Measurements from ENCODE around the gene SH3GL1. TPM values are rescaled to one million over a fixed set of nuclear protein-coding genes. Genes with fewer than 3 reads are reported as not detected.

The SH3GL1 gene
- total and polyA plus RNA-seq, 2 experiments from 2014 or later, result 81.7 to 114 TPM

DNA sequence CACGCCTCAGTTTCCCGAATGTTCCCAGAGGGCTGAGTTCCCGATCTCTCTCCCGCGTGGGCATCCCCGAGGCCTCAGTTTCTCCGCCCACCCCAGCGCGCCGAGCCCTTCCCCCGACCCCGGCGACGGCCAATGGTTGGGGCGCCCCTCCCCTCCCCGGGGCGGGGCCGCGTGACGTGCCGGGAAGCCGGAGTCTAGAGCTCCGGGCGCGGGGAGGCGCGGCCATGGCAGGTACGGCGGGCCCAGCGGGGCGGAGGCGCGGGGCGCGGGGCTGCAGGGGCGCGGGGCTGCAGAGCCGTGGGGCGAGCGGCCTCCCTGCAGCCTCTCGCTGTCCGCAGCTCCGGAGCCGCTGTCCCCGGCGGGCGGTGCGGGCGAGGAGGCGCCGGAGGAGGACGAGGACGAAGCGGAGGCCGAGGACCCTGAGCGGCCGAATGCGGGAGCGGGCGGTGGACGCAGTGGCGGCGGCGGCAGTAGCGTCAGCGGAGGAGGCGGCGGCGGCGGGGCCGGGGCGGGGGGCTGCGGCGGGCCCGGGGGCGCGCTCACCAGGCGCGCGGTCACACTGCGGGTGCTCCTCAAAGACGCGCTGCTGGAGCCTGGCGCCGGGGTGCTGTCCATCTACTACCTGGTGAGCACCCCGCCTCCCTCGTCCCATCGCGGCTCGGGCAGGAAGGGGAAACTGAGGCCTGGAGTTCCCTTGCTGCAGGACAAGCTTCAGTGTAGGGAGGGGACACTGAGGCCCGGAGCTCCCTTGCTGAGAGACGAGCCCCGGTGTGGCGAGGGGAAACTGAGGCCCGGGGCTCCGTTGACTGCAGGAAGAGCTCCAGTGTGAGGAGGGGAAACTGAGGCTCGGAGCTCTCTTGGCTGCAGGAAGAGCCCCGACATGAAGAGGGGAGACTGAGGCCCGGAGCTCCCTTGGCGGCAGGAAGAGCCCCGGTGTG, 56.7 kb downstream of the SH3GL1 start, which contains the start of gene MPND:
MPND (plus strand) TSS at position 193 of the 938 bp plus-strand sequence; CDS start at position 225, 32 bp downstream.
- Histone ChIP-seq H3K4me2 (peak within 1 kb of the TSS; percentile 83), H3K9me2 (replicated peaks; ENCODE audit: insufficient read depth) (no peaks in the 10 kb centered on the region), H3K9me3 (ENCODE audit: low read depth) (no peaks in the 10 kb centered on the region), H3K36me3 (replicated peaks; ENCODE audit: insufficient read depth, low read depth) (no peaks in the 10 kb centered on the region), H3K27me3 (no peaks in the 10 kb centered on the region), H2AFZ (peak within 1 kb of the TSS; percentile 71), H3K79me2 (peaks cover 7% of the 10 kb centered on the region), H3K4me3 (peak within 1 kb of the TSS; percentile 43), H4K20me1 (ENCODE audit: insufficient read depth, poor library complexity, severe bottlenecking) (no peaks in the 10 kb centered on the region), H3K27ac (peak within 1 kb of the TSS; percentile 93), H3K4me1 (ENCODE audit: insufficient read depth) (peaks cover 24% of the 10 kb centered on the region)
- TF ChIP-seq EZH2phosphoT487 (IDR thresholded peaks at IDR 0.05; ENCODE audit: low read depth, severe bottlenecking, unreplicated experiment) (no peak), EZH2 (IDR thresholded peaks at IDR 0.05; ENCODE audit: borderline replicate concordance) (no peak)
- TF ChIP-seq, protein P1, sequence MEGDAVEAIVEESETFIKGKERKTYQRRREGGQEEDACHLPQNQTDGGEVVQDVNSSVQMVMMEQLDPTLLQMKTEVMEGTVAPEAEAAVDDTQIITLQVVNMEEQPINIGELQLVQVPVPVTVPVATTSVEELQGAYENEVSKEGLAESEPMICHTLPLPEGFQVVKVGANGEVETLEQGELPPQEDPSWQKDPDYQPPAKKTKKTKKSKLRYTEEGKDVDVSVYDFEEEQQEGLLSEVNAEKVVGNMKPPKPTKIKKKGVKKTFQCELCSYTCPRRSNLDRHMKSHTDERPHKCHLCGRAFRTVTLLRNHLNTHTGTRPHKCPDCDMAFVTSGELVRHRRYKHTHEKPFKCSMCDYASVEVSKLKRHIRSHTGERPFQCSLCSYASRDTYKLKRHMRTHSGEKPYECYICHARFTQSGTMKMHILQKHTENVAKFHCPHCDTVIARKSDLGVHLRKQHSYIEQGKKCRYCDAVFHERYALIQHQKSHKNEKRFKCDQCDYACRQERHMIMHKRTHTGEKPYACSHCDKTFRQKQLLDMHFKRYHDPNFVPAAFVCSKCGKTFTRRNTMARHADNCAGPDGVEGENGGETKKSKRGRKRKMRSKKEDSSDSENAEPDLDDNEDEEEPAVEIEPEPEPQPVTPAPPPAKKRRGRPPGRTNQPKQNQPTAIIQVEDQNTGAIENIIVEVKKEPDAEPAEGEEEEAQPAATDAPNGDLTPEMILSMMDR (IDR thresholded peaks at IDR 0.05; ENCODE audit: poor library complexity), result peak; percentile 6
- 19% methylated on average over 31 of the region's 101 CpGs for WGBS (ENCODE audit: low lambda C conversion rate, missing lambda C conversion rate)
- peak; percentile 96 for DNase-seq (ENCODE audit: low spot score)

GRCh38 chr19:4342615-4343369, 57.6 kb downstream of the SH3GL1 start:
- TF ChIP-seq EZH2 (IDR thresholded peaks at IDR 0.05; ENCODE audit: borderline replicate concordance) (no peak), EZH2phosphoT487 (IDR thresholded peaks at IDR 0.05; ENCODE audit: low read depth, severe bottlenecking, unreplicated experiment) (no peak)
- TF ChIP-seq, protein P1 (IDR thresholded peaks at IDR 0.05; ENCODE audit: poor library complexity), result peak; percentile 25
- no peaks in the 10 kb centered on the region for H3K9me2 ChIP-seq (replicated peaks; ENCODE audit: insufficient read depth)
- no peaks in the 10 kb centered on the region for H3K36me3 ChIP-seq (replicated peaks; ENCODE audit: insufficient read depth, low read depth)
- H3K4me2 ChIP-seq, result peak overlapping the region; percentile 83
- H3K27me3 ChIP-seq, result no peaks in the 10 kb centered on the region
- peaks cover 24% of the 10 kb centered on the region for H3K4me1 ChIP-seq (ENCODE audit: insufficient read depth)
- WGBS (ENCODE audit: low lambda C conversion rate, missing lambda C conversion rate), result 2% methylated on average over 36 of the region's 39 CpGs
- H4K20me1 ChIP-seq (ENCODE audit: insufficient read depth, poor library complexity, severe bottlenecking), result no peaks in the 10 kb centered on the region
- peak; percentile 99 for DNase-seq (ENCODE audit: low spot score)
- peak overlapping the region; percentile 43 for H3K4me3 ChIP-seq
- H3K9me3 ChIP-seq (ENCODE audit: low read depth), result no peaks in the 10 kb centered on the region
- H3K79me2 ChIP-seq, result peaks cover 7% of the 10 kb centered on the region
- peak overlapping the region; percentile 71 for H2AFZ ChIP-seq
- H3K27ac ChIP-seq, result peak overlapping the region; percentile 93

GRCh38 chr19:4342314-4342614, 58.1 kb downstream of the SH3GL1 start:
- Histone ChIP-seq H4K20me1 (ENCODE audit: insufficient read depth, poor library complexity, severe bottlenecking) (no peaks in the 10 kb centered on the region), H3K4me3 (peak overlapping the region; percentile 5), H3K27me3 (no peaks in the 10 kb centered on the region), H3K4me1 (ENCODE audit: insufficient read depth) (peaks cover 29% of the 10 kb centered on the region), H3K79me2 (peaks cover 7% of the 10 kb centered on the region), H3K9me2 (replicated peaks; ENCODE audit: insufficient read depth) (no peaks in the 10 kb centered on the region), H3K9me3 (ENCODE audit: low read depth) (no peaks in the 10 kb centered on the region), H2AFZ (peak overlapping the region; percentile 36), H3K4me2 (peak overlapping the region; percentile 74), H3K27ac (peak overlapping the region; percentile 87), H3K36me3 (replicated peaks; ENCODE audit: insufficient read depth, low read depth) (no peaks in the 10 kb centered on the region)
- no peak for DNase-seq (ENCODE audit: low spot score)
- 12% methylated on average over 9 of the region's 10 CpGs for WGBS (ENCODE audit: low lambda C conversion rate, missing lambda C conversion rate)
- TF ChIP-seq EZH2 (IDR thresholded peaks at IDR 0.05; ENCODE audit: borderline replicate concordance) (no peak), EZH2phosphoT487 (IDR thresholded peaks at IDR 0.05; ENCODE audit: low read depth, severe bottlenecking, unreplicated experiment) (no peak)
- TF ChIP-seq, protein P1 (IDR thresholded peaks at IDR 0.05; ENCODE audit: poor library complexity), result no peak

All from hepatocyte (in vitro differentiated cells).